Dermis blood vessel endothelial cell (primary cell): Measurements from ENCODE around the gene IL19. TPM values are rescaled to one million over a fixed set of nuclear protein-coding genes. Genes with fewer than 3 reads are reported as not detected.
"Not testable (repeated sequence)": the region's sequence is repeated elsewhere in the genome, so short reads cannot be mapped to it uniquely, and the experiment has no call there.

Source experiments
- DNase-seq: peaks from one replicate; pipeline ENCODE4 v3.0.0; 2010
- total RNA-seq: library from RNA; depleted of rRNA; stranded (reverse); fragments of >200 nt; gene quantifications from 2 replicates; pipeline ENCODE4 v1.2.3, GENCODE V29; 2014

IL19 gene
- total RNA-seq, 1 donor from 2014 or later, result not detected

- no peak for DNase-seq
Measured at GRCh38 chr1:206834217-206834616, 63.6 kb downstream of the IL19 start.

- no peak for DNase-seq
Measured at GRCh38 chr1:206834711-206835110, 64.1 kb downstream of the IL19 start.

GRCh38 chr1:206835186-206835585 is 64.6 kb downstream of the IL19 start:
- no peak for DNase-seq

- no peak for DNase-seq
Measured at GRCh38 chr1:206836111-206836510, 65.5 kb downstream of the IL19 start.

GRCh38 chr1:206839006-206839560 is 68.5 kb downstream of the IL19 start:
- no peak for DNase-seq

- DNase-seq, result peak; percentile 19
Measured at GRCh38 chr1:206839857-206840256, 69.3 kb downstream of the IL19 start.

GRCh38 chr1:206841609-206842323 is 71.2 kb downstream of the IL19 start:
- DNase-seq, result no peak

- no peak for DNase-seq
Measured at GRCh38 chr1:206842854-206843253, 72.3 kb downstream of the IL19 start.

- no peak for DNase-seq
Measured at GRCh38 chr1:206843626-206844025, 73.1 kb downstream of the IL19 start.

GRCh38 chr1:206846487-206846886 is 75.9 kb downstream of the IL19 start:
- DNase-seq, result no peak

GRCh38 chr1:206847337-206847834 is 76.8 kb downstream of the IL19 start:
- no peak for DNase-seq

- DNase-seq, result no peak
Measured at GRCh38 chr1:206847946-206848345, 77.4 kb downstream of the IL19 start.

- no peak for DNase-seq
Measured at GRCh38 chr1:206850401-206850800, 79.8 kb downstream of the IL19 start.

- DNase-seq, result no peak
Measured at GRCh38 chr1:206851341-206852010, 80.9 kb downstream of the IL19 start.

GRCh38 chr1:206852662-206853061 is 82.1 kb downstream of the IL19 start:
- DNase-seq, result not testable (repeated sequence)

- DNase-seq, result not testable (repeated sequence)
Measured at GRCh38 chr1:206853696-206854095, 83.1 kb downstream of the IL19 start.

- DNase-seq, result no peak
Measured at GRCh38 chr1:206854401-206855129, 84.0 kb downstream of the IL19 start.

GRCh38 chr1:206855859-206856258 is 85.3 kb downstream of the IL19 start:
- no peak for DNase-seq

GRCh38 chr1:206856674-206857464 is 86.3 kb downstream of the IL19 start:
- DNase-seq, result no peak

GRCh38 chr1:206859082-206859521 is 88.5 kb downstream of the IL19 start:
- DNase-seq, result peak; percentile 21

- DNase-seq, result no peak
Measured at GRCh38 chr1:206860165-206860564, 89.6 kb downstream of the IL19 start.

- no peak for DNase-seq
Measured at GRCh38 chr1:206863266-206863665, 92.7 kb downstream of the IL19 start.
